Vagina (tissue), 2 donors: ENCODE measurements around the gene ARGLU1. TPM values are rescaled to one million over a fixed set of nuclear protein-coding genes. Genes with fewer than 3 reads are reported as not detected.

Source experiments
- DNase-seq, 2 donors: peaks; one replicate each; pipeline ENCODE4 v3.0.0-alpha.2; 2017; ENCODE audit errors: extremely low spot score in 2 of 2
- H3K27ac ChIP-seq: fragments of 200-600 bp; sonication (generic); one replicate; pipeline ENCODE4 v1.5.1; 2019
- H3K27me3 ChIP-seq: fragments of 200-600 bp; sonication (generic); one replicate; pipeline ENCODE4 v1.5.1; 2019
- H3K36me3 ChIP-seq, 2 donors: fragments of 200-600 bp; sonication (generic); one replicate each; pipeline ENCODE4 v1.5.1; 2017 to 2019
- H3K4me1 ChIP-seq: fragments of 200-600 bp; sonication (generic); one replicate; pipeline ENCODE4 v1.5.1; 2019
- H3K4me3 ChIP-seq, 2 donors: fragments of 200-600 bp; sonication (generic); 1 replicate in 1 of 2; 2 replicates in 1 of 2; pipeline ENCODE4 v1.5.1; 2016 to 2019
- H3K9me3 ChIP-seq: fragments of 200-600 bp; sonication (generic); one replicate; pipeline ENCODE4 v1.5.1; 2019
- POLR2A ChIP-seq, 2 donors: fragments of 450-650 bp; IDR thresholded peaks; one replicate each; pipeline ENCODE4 v1.6.1; 2017; ENCODE audit warnings: antibody characterized with exemption in 2 of 2, mild to moderate bottlenecking in 2 of 2, moderate library complexity in 2 of 2
- POLR2AphosphoS5 ChIP-seq, 2 donors: sonication (generic); formaldehyde crosslinking; IDR thresholded peaks; one replicate each; pipeline ENCODE4 v1.9.0; 2017; ENCODE audit warnings: antibody characterized with exemption in 2 of 2, mild to moderate bottlenecking in 2 of 2, low read depth in 1 of 2; ENCODE audit not compliant: insufficient read depth in 1 of 2
- intact Hi-C: fragments of 100-400 bp; cut with DNase I; formaldehyde crosslinking; loops from one replicate; pipeline ENCODE4 v1.15.1; 2023
- total RNA-seq: library from RNA; depleted of rRNA; stranded (reverse); fragments of >200 nt; gene quantifications from one replicate; pipeline ENCODE4 v1.2.3, GENCODE V29; 2016
- TF ChIP-seq, protein P1 (sequence below), 3 experiments: fragments of 450-650 bp in 2 of 3; fragments of 200-600 bp in 1 of 3; sonication (generic) in 1 of 3; IDR thresholded peaks; one replicate each; pipeline ENCODE4 v1.5.1; 2017 to 2019; ENCODE audit warnings: antibody characterized with exemption in 3 of 3, mild to moderate bottlenecking in 2 of 3, moderate library complexity in 2 of 3

ARGLU1 gene
- total RNA-seq, 1 donor from 2014 or later = 88.9 TPM

DNA sequence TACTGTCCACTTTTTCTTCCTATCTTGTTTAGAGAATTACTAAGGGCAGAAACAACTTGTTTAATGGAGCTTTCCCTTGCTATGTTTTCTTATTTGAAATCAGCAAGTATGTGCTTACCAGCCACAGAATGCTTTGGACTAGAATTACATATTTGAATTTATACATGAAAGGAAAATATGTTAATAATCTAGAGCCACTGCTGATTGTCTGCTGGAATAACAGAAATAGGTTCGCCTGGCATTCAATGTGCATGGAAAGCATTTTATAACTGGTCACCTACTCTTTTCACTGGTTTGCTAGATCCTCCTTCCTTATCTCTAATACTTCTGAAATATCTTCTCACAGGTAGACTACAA is 40.5 kb downstream of the ARGLU1 start:
- Histone ChIP-seq H3K4me1 (peaks cover 68% of the 10 kb centered on the region), H3K27me3 (no peaks in the 10 kb centered on the region), H3K27ac (no peak overlapping the region), H3K9me3 (no peaks in the 10 kb centered on the region), H3K36me3 (no peaks in the 10 kb centered on the region), H3K4me3 (no peak overlapping the region)
- intact Hi-C loops = no loop called here
- TF ChIP-seq POLR2AphosphoS5 (IDR thresholded peaks at IDR 0.05; ENCODE audit: insufficient read depth in 1 of 2, low read depth in 1 of 2) = no peak
- no peak for TF ChIP-seq POLR2A (IDR thresholded peaks at IDR 0.05)
- TF ChIP-seq, protein P1, sequence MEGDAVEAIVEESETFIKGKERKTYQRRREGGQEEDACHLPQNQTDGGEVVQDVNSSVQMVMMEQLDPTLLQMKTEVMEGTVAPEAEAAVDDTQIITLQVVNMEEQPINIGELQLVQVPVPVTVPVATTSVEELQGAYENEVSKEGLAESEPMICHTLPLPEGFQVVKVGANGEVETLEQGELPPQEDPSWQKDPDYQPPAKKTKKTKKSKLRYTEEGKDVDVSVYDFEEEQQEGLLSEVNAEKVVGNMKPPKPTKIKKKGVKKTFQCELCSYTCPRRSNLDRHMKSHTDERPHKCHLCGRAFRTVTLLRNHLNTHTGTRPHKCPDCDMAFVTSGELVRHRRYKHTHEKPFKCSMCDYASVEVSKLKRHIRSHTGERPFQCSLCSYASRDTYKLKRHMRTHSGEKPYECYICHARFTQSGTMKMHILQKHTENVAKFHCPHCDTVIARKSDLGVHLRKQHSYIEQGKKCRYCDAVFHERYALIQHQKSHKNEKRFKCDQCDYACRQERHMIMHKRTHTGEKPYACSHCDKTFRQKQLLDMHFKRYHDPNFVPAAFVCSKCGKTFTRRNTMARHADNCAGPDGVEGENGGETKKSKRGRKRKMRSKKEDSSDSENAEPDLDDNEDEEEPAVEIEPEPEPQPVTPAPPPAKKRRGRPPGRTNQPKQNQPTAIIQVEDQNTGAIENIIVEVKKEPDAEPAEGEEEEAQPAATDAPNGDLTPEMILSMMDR (IDR thresholded peaks at IDR 0.05) = no peak
- no peak for DNase-seq

DNA sequence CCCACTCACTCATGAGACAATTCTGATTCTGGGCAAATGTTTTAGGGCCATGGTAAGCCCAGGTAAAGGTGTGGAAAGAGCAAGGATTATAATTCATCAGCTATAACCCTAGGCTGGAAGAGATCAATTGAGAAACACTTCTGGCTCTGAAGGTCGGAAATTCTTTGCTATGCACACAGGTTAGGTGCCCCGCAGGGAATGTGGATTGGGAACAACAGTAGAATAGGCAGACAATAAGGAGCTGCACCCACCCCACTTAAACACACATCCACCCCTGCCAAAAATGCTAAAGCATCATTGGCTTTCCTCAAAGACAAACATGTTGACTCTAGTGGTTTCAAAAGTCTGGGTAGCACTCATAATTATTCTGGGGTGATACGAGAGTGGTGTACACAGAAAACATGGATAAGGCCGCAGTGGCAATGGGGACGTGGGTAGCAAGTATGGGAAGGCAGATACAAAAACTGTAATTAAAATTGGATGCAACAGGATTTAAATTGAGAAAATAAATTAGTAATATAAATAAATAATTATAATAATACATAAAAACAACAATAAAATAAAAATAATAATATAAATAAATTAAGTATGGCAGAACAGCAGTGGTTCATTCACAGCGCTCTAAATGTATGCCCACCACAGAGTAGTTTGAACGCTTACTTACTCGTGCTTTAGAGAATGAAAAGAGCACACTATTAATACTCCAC is 41.0 kb downstream of the ARGLU1 start:
- intact Hi-C loops = no loop called here
- TF ChIP-seq POLR2AphosphoS5 (IDR thresholded peaks at IDR 0.05; ENCODE audit: insufficient read depth in 1 of 2, low read depth in 1 of 2) = no peak
- TF ChIP-seq POLR2A (IDR thresholded peaks at IDR 0.05) = no peak
- TF ChIP-seq, protein P1 (IDR thresholded peaks at IDR 0.05) = no peak
- H3K4me1 ChIP-seq = peaks cover 68% of the 10 kb centered on the region

DNA sequence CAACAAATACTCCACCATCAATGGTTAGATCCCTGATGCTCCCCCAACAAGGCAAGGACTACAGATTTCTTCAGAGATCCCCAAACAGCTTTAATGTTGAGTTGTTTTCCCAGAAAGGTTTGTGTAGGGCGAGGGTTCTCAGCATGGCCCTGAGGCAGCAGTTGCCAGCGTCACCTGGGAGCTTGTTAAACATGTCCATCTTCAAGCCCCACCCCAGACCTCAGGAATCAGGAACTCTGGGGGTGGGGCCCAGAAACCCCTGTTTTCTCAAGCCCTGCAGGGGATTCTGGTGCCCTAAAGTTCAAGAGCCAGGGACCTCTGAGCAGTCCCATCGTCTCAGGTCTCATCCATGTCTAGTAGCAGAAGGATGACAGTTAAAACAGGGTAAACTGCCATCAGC is 42.1 kb downstream of the ARGLU1 start:
- DNase-seq = no peak
- Histone ChIP-seq H3K36me3 (no peaks in the 10 kb centered on the region), H3K27ac (no peak overlapping the region), H3K4me1 (peaks cover 70% of the 10 kb centered on the region), H3K9me3 (no peaks in the 10 kb centered on the region), H3K4me3 (no peak overlapping the region), H3K27me3 (no peaks in the 10 kb centered on the region)
- intact Hi-C loops = no loop called here
- TF ChIP-seq POLR2A (IDR thresholded peaks at IDR 0.05) = no peak
- no peak for TF ChIP-seq POLR2AphosphoS5 (IDR thresholded peaks at IDR 0.05; ENCODE audit: insufficient read depth in 1 of 2, low read depth in 1 of 2)
- TF ChIP-seq, protein P1 (IDR thresholded peaks at IDR 0.05) = no peak

More for the DNA sequence above, 41.0 kb downstream of the ARGLU1 start:
- H3K27me3 ChIP-seq = no peaks in the 10 kb centered on the region
- no peaks in the 10 kb centered on the region for H3K9me3 ChIP-seq
- H3K27ac ChIP-seq = no peak overlapping the region
- no peak for DNase-seq
- H3K4me3 ChIP-seq = no peak overlapping the region
- no peaks in the 10 kb centered on the region for H3K36me3 ChIP-seq

DNA sequence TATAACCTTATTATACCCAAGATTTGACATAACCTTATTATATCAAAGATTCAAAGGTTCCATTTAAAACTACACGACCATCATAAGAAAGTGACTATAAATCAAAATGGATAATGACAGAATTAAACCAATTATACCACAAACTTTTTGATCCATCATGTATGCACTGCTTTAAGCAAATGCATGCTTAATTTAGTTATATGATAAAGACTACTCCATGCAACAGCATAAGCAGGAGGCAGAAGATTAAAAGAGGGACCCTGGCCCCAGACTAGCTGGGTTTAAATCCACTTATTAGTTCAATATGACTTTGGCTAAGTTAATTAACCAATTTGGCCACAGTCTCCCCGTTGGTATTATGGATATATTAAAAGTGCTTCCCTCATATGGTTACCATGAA is 43.8 kb downstream of the ARGLU1 start:
- Histone ChIP-seq H3K4me3 (no peak overlapping the region), H3K9me3 (no peaks in the 10 kb centered on the region), H3K4me1 (peaks cover 67% of the 10 kb centered on the region), H3K27me3 (no peaks in the 10 kb centered on the region), H3K36me3 (no peaks in the 10 kb centered on the region), H3K27ac (no peak overlapping the region)
- TF ChIP-seq POLR2A (IDR thresholded peaks at IDR 0.05) = no peak
- no peak for TF ChIP-seq POLR2AphosphoS5 (IDR thresholded peaks at IDR 0.05; ENCODE audit: insufficient read depth in 1 of 2, low read depth in 1 of 2)
- TF ChIP-seq, protein P1 (IDR thresholded peaks at IDR 0.05) = no peak
- intact Hi-C loops = no loop called here
- no peak for DNase-seq

DNA sequence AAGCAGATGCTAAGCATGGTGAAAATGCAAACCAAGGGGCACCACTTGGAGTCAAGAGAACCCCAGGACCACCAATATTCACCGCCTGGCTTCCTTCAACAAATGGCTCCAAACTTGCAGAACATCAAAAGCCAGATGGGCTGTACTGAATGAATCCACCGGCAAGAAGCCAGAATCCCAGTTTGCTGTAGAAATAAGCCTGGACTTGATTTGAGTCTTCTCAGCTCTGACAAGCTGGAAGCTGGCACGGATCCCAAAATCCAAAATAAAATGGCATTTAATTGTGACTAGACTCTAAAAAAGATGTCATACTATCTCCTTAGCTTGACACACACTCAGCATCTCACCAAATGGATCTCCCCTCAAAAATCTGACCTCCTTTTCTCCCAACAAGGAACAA is 44.4 kb downstream of the ARGLU1 start:
- Histone ChIP-seq H3K9me3 (no peaks in the 10 kb centered on the region), H3K4me3 (no peak overlapping the region), H3K36me3 (no peaks in the 10 kb centered on the region), H3K4me1 (peaks cover 64% of the 10 kb centered on the region), H3K27me3 (no peaks in the 10 kb centered on the region), H3K27ac (no peak overlapping the region)
- intact Hi-C loops = no loop called here
- DNase-seq = no peak
- TF ChIP-seq POLR2AphosphoS5 (IDR thresholded peaks at IDR 0.05; ENCODE audit: insufficient read depth in 1 of 2, low read depth in 1 of 2) (no peak), POLR2A (IDR thresholded peaks at IDR 0.05) (no peak)
- TF ChIP-seq, protein P1 (IDR thresholded peaks at IDR 0.05) = no peak
